ENCODE data around the gene CHMP1B.

Gene CHMP1B, protein sequence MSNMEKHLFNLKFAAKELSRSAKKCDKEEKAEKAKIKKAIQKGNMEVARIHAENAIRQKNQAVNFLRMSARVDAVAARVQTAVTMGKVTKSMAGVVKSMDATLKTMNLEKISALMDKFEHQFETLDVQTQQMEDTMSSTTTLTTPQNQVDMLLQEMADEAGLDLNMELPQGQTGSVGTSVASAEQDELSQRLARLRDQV

GRCh38 chr18:11851146-11851805 lies at the start of gene CHMP1B:
Gene CHMP1B (plus strand): TSS chr18:11851413. CDS start chr18:11851512, 99 bp downstream.
- peak; percentile 97 for DNase-seq (ENCODE audit: low read depth)

DNA sequence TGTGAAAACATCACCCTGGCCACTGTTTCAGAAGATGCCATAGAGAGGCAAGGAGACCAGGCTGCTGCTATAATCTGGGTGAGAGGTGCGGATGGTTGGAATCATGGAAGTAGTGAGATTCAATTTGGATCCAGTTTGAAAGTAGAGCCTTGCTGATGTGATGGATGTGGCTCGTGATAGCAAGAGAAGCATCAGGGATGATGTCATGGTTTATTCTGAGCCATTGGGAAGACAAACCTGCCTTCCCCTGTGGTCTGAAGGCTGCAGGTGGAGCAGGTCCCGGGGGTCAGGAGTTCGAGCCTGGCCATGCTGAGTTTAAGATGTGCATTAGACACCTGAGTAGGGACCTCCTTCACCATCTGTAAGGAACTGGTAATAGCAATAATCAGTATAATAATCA lies 49.6 kb upstream of the CHMP1B start:
- DNase-seq (ENCODE audit: low read depth), result no peak

DNA sequence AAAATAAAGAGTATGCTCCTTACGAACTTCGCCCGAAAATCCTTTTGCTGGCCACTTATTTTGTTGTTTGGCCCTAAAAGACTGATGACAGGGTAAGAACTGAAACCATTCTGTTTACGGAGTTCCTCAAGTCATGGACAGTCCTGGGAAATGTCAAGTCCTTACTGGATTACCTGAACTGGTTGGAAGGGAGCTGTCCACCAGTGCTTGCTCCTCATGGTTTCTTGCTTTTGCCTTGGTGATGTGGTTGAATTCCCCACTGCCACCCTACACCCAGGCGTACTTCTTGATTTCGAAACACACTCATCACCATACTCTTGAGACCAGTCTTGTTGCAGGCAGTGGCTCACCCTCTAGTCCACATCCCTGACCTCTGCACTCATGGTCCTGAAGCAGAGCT lies 49.1 kb upstream of the CHMP1B start:
- no peak for DNase-seq (ENCODE audit: low read depth)

GRCh38 chr18:11802586-11802985 lies 48.6 kb upstream of the CHMP1B start:
- no peak for DNase-seq (ENCODE audit: low read depth)

DNA sequence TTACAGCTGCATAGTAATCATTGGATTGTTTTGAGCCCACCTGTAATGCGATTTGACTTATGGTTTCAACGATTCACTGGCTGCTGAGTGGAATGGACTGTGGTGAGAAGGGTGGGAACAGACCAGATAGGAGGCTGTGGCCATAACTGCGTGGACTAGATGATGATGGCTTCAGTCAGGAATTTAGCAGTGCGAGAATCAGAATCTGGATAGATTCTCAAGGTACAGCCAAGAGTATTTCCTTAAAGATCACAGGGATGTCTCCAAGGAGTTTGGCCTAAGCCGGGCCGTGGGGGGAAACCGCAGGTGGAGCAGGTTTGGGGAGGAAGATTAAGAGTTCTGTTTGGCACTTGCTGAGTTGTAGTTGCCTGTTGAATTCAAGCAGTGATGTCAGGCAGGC lies 44.0 kb upstream of the CHMP1B start:
- DNase-seq (ENCODE audit: low read depth), result no peak

GRCh38 chr18:11808001-11808855 lies 43.0 kb upstream of the CHMP1B start:
- DNase-seq (ENCODE audit: low read depth), result no peak

DNA sequence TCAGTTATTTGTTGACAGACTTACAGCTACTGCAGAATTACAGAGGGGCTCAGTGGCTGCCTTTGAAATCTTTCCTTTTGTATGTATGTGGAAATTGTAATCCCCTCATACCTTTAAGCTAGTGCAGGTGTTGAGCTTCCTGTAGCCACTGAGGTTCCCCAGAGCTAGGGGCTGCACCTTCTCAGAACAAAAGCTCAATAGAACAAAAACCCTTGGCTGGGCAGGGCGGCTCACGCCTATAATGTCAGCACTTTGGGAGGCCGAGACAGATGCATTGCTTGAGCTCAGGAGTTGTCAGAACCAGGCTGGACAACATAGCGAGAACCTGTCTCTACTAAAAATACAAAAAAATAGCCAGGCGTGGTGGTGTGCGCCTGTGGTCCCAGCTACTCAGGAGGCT lies 41.3 kb upstream of the CHMP1B start:
- no peak for DNase-seq (ENCODE audit: low read depth)

DNA sequence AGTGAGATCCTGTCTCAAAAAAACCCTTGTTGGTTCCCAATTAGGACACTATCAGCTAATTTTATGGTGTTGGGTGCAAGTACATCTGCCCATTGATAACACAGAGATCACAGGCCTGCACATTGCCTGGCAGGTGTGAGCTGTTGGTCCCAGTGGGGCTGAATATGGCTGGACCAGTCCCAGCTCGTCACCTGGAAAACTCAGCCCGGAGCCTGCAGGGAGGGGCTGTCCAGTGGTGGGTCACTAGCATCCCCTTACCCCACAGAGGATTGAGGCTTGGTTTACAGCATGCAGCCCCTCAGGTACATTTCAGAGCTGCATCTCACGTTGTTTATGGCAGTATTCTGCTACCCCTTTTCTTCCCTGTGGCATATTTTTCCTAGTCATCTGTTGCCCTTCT lies 40.8 kb upstream of the CHMP1B start:
- DNase-seq (ENCODE audit: low read depth), result no peak

GRCh38 chr18:11811009-11811408 lies 40.2 kb upstream of the CHMP1B start:
- no peak for DNase-seq (ENCODE audit: low read depth)

- DNase-seq (ENCODE audit: low read depth), result no peak
Observed at GRCh38 chr18:11817229-11817628, 34.0 kb upstream of the CHMP1B start.

GRCh38 chr18:11818486-11819203 lies 32.6 kb upstream of the CHMP1B start:
- no peak for DNase-seq (ENCODE audit: low read depth)

DNA sequence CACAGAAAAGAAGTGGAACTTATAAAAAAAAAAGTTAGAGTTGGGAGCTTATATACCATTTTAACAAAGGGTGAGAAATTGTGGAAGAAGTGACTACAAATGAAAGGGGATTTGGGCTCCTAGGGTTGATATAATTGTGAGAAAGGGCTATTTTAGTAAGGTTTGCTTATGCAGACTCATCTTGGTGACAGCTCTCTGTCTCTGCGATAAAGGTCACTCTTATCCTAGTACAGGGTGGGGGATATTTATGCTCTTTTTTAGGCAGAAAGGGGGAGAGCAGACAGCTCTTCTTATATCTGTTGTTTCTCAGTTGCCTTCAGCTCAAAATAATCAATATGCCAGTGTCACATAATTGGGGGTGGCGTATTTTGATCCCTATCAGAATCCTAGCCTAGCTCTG lies 31.3 kb upstream of the CHMP1B start:
- no peak for DNase-seq (ENCODE audit: low read depth)

GRCh38 chr18:11820697-11821096 lies 30.5 kb upstream of the CHMP1B start:
- no peak for DNase-seq (ENCODE audit: low read depth)

DNA sequence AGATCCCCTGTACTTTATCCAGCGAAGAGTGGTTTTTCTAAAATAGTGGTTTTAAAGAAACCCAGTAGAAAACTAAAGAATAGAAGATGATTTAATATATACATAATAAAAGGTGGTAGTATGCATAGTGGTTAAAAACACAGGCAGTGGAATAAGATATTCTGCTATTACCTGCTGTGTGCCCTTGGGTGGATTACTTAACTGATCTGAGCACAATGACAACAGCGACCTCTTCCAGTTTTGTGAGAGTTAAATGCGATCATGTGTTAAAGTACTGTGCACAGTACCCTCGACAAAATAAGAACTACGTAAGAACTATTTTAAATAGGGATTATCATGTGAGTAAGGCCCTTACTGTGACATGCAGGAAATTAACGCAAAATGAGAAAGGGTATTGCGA lies 30.0 kb upstream of the CHMP1B start:
- no peak for DNase-seq (ENCODE audit: low read depth)

GRCh38 chr18:11821643-11822237 lies 29.5 kb upstream of the CHMP1B start:
- DNase-seq (ENCODE audit: low read depth), result no peak

DNA sequence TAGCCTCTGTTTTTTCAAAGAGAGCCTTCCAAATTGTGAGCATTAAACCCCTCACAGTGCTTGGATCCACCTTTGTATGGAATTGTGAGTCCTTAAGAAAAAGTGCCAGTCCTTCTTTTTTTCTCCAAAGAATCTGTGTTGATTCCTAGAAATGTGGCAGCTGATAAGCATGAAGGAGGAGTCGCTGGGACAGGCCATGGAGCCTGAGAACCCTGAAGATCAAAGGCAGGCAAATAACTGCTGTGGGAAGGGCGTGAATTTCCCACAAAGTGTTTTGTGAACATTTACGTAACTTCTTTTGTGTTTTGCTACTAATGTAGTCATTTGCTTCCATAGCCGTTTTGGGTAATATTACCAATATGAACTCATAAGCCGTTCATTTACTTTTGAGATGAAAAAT lies 27.7 kb upstream of the CHMP1B start:
- no peak for DNase-seq (ENCODE audit: low read depth)

- DNase-seq (ENCODE audit: low read depth), result no peak
Observed at GRCh38 chr18:11826836-11827235, 24.4 kb upstream of the CHMP1B start.

GRCh38 chr18:11828786-11829432 lies 22.3 kb upstream of the CHMP1B start:
- no peak for DNase-seq (ENCODE audit: low read depth)

GRCh38 chr18:11830585-11830984 lies 20.6 kb upstream of the CHMP1B start:
- DNase-seq (ENCODE audit: low read depth), result no peak

DNA sequence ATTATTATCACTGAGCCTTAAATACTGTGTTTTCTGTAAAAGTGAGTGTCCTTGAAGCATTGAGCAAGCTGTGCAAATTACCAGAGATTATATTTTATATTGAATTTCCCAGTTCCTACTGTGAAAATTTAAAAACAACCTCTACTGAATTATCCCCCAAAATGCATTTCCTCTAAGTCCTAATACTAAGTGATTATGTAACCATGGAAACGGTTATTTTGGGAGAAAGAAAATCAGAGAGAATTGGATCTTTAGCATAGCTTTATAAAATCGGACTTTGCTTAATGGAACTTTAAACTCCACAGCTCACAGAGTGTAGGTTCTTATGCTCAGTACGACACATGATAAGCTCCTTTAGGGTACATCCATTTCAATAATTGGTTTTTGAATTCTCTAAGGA lies 19.3 kb upstream of the CHMP1B start:
- no peak for DNase-seq (ENCODE audit: low read depth)

DNA sequence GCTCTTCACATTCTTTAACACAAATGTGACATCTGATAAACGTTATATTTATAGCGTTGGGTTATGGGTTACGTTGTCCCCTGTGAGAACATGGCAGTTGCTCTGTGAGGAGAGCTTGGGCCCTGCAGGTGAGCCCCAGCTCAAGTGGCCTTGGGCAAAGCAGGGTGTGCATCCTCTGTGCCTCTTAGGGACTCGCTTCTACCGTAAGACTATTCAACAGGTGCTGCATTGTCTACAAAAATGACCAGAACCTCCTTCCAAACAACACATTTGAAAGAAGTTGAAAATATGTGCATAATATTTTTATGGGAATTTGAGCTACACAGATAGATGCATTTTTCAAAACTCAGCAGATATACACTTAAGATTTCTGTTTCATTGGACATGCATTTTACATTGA lies 16.4 kb upstream of the CHMP1B start:
- DNase-seq (ENCODE audit: low read depth), result no peak

GRCh38 chr18:11839556-11839955 lies 11.7 kb upstream of the CHMP1B start:
- no peak for DNase-seq (ENCODE audit: low read depth)

Data from stimulated activated CD8-positive, alpha-beta memory T cell treated with anti-CD3 and anti-CD28 coated beads, Interleukin-7, amount 100 ng/mL, for 24 hours (primary cell).